Measurements from ENCODE around the gene POC1A. TPM values are rescaled to one million over a fixed set of nuclear protein-coding genes. Genes with fewer than 3 reads are reported as not detected.

The POC1A gene
- total RNA-seq, 1 donor from 2014 or later: 16.8 TPM

DNA sequence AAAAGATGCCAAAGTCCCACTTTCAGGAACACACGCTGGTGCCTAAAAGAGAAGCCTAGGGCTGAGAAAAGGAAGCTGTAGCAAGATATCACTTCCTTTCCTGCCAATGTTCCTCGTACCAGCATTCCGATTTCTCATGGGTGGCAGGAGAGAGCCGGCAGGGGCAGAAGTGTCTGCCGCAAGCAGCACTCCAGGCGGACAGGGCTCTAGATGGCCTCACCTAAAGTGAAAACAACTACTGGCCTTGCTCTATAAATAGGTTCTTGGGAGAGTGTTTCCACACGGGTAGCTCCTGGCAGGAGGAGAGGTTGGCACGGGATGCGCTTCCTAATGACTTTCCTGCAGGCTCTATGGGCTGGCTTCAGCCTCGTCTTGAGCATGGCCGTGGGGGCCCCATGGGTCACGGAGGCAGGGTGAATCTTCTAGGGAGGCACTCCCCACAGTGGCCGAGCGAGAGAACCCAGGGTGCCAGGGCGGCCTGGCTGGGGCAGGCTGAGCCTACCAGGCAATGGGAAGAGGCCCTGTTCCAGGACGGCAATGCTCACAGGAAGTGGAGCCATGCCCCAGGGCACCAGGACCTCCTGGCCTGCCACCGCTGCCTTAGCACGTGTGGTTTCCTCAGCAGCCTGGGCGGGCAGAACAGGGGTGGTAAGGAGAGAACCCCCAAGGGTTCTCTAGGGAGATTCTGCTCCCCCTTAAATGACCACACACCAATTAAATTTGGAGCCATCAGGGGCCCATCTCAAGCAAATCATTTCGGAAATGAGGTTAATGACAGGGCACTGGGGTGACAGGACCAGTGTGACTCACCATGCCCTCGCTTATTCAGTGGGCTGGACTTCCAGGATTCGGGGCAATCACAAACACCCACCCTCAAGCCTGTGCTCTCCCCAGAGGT lies 83.2 kb downstream of the POC1A start:
- intact Hi-C loops (cut with micrococcal nuclease): no loop called here

DNA sequence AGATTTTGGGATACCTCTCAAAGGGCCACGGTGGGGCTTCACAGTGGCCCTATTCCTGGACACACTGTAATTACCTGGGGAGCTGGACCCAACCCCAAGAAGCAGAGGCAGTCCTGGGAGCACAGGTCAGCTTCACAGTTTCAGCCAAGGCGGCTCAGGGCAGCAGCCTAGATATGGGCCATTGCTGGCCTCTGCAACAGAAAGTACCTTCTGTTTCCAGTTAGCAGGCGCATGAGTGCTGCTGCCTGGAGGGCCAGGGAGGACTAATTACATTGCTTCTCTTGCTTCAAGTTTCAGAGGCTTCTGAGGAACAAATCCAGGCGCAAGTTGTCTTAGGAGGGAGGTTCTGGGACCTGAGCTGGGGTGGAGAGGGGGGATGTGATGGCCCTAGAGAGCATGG lies 84.4 kb downstream of the POC1A start:
- intact Hi-C loops (cut with micrococcal nuclease): no loop called here

DNA sequence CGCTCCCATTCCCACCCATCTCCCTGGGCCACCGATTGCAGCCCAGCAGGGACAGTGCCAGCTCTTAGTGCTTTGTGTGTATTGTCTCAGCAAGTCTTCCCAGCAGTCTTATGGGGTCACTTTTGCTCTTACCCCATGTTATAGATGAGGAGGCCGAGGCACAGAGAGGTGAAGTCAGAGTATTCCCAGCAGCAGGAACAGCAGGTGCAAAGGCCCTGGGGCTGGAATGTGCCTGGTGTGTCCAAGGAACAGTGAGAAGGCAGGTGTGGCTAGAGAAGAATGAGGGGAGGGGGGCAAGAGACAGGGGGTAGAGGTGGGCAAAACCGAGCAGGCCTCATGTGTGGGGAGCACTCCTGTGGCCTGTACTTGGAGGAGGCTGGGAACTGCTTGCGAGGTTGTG lies 85.1 kb downstream of the POC1A start:
- intact Hi-C loops (cut with micrococcal nuclease): no loop called here

DNA sequence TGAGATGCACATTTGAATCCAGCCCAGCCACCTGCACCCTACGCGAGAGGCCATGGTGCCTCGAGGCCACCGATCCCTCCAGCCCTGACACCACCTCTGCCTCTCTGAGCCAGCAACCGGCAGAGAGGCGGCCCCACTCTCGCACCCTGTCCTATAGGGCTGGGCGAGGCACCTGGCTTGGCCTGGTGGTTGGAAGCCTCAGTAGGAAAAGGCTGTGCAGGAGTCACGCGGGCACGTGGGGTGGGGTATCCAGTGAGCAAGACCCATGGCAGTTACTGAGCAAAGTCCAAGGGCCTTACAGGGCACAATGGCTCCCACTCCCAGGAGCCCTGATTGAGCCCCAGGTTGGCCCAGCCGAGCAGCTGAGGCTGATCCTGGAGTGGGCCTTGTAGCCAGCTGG lies 85.5 kb downstream of the POC1A start:
- intact Hi-C loops (cut with micrococcal nuclease): no loop called here

DNA sequence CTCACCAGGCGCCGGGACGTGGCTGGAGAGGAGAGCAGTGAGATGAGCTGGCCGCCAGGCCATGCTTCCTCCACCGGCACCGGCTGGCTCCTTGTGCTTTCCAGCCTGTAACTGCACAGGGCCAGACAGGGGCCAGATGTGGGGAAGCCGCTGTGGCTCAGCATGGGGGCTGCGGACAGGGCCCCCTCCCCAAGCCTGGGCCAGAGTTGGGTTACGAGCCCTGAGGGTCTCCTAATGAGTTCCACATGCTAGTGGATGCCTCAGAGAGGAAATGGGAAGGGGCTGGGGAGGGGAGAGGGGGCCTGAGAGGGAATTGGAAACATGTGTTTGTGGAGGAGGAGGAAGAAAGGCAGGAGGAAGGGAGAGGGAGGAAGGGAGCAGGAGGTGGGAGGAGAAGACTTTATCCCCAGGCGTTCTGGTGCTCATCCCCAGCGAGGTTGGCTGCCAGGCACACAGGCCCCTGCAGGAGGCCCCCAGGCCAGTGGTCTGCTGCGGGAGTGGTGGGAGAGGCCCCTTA lies 86.1 kb downstream of the POC1A start:
- intact Hi-C loops (cut with micrococcal nuclease): no loop called here

DNA sequence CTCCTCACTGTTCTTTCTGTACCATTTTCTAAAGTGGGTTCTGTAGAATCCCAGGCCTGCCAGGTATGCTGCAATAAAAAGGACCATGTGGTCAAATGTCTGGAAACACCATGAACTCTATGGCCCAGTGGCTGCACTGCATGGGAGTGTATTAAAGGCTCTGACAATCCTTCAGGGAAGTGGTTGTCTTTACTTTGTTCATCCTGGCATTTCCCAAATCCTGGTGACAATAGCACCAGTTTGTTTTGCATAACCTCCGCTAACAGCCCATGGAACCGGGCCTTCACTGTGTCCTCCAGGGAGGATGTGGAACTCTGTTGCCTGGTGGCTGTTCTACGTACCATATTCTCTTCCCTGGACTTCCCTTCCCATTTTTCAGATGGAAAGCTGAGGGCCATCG lies 86.7 kb downstream of the POC1A start:
- intact Hi-C loops (cut with micrococcal nuclease): no loop called here

DNA sequence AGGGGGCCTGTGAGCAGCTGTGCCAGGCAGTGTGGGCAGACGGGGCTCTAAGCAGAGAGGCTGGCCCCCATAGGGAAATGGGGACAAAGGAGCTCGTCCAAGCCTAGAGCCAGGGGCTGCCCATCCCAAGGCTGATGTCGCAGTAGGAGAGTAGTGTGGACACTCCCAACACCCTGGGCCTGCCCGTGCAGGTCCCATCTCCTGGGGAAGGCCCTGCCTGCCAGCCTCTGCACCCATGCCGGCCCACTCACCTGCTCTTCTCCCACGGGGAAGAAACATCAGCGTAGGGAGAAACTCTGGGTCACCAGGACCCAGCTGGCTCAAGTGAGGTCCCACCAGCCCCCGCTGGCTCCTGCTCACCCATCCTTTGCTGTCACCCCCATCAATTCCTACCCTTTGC lies 87.2 kb downstream of the POC1A start:
- intact Hi-C loops (cut with micrococcal nuclease): no loop called here

DNA sequence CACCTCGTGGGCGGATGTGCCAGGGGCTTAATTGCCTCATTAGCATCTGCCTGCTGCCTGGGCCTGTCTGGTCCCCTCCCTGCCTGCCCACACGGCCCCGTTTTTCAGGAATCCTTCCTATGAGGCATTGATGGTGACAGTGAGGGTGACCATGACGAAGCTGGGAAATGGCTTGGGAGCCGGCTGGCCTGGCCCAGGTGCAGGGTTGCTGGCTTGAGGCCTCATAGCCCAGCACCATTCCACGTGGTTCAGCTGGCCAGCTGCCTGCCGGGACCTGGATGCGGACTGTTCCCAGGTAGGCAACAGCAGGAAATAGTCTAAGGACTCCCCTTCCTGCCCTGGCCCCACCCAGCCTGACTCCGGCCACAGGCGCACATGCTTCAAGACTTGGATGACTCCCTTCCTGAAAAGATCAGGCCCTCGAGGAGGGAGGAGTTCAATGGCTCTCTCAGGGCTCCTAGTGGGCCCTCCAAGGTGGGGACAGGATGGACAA lies 88.9 kb downstream of the POC1A start:
- intact Hi-C loops (cut with micrococcal nuclease): no loop called here

DNA sequence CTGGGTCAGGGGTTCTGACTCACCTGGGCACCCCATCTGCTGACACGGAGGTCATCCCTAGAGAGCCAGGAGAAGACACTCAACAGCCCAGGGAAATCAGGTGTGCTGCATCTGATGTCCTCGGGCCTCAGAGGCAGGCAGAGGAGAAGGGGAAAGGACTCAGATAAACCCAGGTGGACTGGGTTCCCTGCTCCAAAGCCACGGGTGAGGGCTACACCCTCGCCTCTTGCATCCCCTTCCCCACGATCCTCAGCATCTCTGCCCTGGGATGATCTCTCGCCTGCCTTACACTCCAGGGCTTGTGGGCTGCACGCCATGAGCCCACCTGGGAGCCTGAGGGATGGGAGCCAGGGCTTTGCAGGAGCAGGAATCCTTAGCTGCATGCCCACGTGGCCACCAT lies 89.7 kb downstream of the POC1A start:
- intact Hi-C loops (cut with micrococcal nuclease): no loop called here

DNA sequence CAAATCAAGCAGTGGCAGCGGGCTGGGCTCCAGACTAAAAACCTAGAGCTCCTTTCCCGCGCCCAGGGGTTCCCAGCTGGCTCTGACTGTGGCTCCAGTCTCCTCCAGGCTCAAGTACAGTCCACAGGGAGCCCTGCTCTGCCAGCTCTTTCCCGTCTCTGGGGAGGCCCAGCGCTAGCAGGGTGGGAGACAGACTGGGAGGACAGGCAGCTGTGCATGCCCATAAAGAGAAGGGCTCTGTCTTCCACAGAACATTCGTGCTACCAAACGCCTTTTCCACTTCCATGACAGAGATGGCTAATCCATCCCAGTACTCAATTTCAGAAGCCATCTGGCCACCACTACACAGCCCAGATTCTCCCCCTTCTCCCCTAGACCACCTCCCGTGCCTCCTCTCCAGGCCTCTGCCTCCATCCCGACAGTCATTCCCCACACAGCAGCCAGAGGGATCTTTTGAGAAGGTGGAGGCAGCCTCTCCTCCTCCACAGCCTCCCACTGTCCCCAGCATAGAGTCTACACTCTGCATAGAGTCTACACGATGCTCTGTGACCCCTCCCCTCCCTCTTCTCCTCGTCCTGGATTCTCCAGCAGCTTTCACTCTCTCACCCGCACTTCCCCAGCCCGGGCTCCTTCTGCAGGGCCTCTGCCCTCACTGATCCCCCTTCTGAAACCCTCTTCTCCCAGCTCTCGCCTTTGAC lies 91.0 kb downstream of the POC1A start:
- intact Hi-C loops (cut with micrococcal nuclease): no loop called here

DNA sequence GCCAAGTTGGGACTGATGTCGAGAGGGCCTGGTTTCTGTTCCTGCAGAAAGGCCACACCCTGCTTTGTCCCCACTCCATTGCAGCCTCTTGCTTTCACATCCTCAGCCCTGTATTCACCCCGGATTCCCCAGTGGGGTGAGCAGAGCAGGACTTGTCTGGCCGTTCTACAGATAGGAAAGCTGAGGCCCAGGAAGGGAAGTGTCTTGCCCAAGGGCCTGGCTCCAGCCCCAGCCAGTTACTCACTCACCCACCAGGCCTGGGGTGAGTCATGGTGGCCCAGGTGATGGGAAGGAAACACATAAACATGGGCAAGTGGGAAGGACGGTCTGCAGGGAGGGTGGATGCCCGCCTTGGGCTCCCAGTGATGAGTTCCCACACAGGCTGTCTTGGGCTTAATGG lies 91.7 kb downstream of the POC1A start:
- intact Hi-C loops (cut with micrococcal nuclease): no loop called here

DNA sequence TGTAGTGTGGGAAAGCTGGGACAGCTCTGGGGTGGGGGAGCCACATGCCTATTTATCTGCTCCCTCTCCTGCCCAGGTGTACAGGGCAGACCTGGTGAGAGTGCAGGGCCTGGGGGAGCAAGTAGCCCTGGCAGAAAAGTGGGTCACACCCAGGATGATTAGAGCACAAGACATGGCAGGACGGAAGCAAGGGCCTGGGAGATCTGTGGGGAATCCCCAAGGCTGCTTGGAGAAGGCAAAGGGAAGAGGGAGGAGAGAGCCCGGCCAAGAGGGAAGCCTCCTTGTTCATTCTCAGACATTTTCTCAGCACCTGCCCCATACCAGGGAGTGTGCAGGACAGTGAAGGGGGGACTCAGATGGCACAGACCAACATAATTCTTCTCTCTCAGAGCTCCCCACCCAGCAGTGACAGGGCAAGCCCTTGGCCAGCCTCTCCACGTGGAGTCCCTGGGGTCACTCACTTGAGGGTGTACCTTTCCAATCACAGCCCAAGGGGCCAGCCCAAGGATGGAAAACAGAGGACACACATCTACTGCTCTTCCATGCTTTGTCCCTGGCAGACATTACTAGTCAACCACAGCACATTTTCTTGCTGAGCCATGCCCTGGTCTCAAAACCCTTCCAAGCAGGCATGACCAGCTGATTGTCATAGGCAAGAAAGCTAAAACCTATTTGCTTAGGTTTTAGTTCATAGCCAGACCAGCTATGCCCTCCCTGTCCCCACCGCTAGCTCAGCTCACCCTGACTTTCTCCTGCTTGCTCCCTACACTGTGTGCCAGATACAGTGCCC lies 92.9 kb downstream of the POC1A start:
- intact Hi-C loops (cut with micrococcal nuclease): no loop called here

DNA sequence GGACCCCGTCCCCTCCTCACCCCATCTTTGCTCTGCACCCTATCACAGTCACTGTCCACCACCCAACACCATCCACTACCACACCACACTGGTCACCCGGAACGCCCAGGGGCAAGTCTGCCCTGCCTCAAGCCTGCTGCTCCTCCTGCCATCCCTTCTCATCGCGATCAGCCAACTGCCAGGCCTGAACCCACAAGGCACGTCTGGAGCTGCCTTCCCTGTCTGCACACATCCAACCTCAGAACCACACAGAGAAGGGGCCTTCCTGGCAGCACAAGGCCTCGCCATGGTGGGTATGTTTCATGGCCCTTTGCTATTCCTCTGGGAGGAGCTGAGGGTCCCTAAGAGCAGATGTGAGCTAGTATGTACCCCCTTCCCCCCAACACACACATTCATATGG lies 94.4 kb downstream of the POC1A start:
- intact Hi-C loops (cut with micrococcal nuclease): loop anchor here (5.0 to 10.0 kb wide), 3 partner anchors 165 to 1705 kb away; partner anchors contain the start of genes CYB561D2, NPRL2, TEX264 and TLR9

DNA sequence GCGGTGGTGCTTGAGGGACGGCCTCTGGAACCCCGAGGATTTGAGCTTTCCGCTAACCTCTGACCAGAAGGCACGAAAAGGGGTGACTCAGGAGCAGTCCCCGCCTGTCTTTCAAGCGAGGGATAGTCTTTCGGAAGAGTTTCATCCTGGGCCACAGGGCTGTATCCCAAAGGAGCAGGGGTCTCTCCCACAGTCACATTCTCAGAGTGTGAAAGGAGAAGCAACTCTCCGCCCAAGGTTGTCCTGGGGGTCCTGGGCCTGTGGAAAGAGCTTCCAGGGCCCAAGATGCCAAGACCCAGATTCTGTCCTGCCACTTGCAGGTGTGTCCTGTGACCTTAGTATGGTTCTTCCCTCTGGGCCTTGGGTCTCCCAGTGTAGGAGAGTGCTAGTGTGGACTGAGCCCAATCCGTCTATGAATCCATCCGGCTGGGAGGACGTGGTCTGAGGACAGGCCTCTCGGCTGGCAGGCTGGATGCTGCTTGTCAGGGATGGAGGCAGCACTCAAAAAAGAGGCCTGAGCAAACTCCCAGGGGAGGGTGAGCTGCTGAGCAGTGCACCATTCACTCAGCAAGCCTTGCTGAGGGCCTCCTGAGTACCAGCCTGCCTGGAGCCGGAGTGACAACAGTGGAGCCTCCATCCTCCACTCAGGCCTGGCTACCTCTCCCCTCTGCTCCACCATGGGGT lies 96.3 kb downstream of the POC1A start:
- intact Hi-C loops (cut with micrococcal nuclease): loop anchor here (1.0 to 10.0 kb wide), 22 partner anchors 57 to 1759 kb away; partner anchors contain the start of genes ABHD14A, ABHD14B, ACY1 and ALAS1

DNA sequence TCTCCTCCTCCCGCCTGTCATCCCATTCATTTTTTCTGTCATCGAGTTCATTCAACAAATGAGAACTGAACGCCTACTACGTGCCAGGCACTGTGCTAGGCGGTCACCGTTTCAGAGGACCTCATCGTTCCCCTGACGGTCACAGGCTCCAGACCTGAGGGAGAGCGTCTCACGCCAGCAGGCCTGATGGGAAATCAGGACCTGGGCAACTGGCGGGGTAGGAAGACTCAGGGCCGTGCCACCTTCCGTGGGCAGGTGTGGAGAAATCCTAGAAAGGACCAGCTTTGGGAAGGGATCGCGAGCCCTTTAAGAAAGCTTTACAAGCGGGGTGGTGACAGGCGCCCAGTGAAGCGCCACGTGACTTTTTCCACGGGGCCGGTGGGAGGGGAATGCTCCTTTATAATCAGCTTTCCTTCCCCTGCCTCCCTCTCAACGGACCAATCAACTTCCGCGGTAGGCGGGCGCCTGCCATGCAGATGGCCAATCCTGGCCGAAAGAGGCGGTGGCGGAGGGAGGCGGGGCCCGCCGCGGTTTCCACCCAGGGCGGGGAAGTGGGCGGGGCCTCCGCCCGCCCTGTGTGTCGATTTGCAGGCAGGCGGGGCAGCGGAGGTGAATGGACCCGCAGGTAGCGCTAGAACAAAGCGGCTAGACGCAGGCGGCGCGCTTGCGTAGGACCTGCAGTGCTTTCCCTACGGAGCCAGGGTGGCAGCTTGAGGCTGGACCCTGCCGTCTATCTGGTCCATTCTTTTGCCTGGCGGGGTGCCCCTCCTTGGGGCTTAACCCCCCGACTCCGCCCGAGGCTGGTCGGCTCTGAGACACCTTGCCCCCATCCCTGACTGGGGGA lies 97.0 kb downstream of the POC1A start:
- intact Hi-C loops (cut with micrococcal nuclease): loop anchor here (1.0 to 10.0 kb wide), 22 partner anchors 56 to 1758 kb away; partner anchors contain the start of genes ABHD14A, ABHD14B, ACY1 and ALAS1

DNA sequence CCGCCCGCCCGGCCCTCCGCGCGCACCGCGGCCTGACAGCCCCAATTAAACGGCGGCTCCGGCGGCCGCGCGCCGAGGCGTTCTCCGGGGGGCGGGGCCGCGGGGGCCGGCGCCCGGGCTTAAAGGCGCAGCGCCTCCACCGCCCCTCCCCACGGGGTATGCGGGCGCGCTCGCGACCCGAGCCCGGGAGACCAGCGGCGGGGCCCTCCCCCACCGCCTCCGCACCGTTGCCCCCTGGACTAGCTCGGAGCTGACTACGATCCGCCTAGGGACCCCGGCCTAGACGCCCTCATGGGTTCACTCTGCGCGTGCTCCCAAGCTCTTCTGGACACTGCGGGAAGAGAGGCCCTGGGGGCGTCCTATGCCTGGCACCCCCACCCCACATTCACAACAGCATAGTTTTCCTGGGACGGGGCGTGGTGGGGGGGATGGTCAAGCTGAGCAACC lies 97.7 kb downstream of the POC1A start, which contains the start of gene DUSP7:
TSS of gene DUSP7 (minus strand) at position 51 of the 447 bp plus-strand sequence. CDS start 205 bp downstream, outside the sequence.
- intact Hi-C loops (cut with micrococcal nuclease): loop anchor here (2.0 to 10.0 kb wide), 8 partner anchors 82 to 1758 kb away; partner anchors contain the start of genes ABHD14A, ABHD14B, CYB561D2 and HYAL3

DNA sequence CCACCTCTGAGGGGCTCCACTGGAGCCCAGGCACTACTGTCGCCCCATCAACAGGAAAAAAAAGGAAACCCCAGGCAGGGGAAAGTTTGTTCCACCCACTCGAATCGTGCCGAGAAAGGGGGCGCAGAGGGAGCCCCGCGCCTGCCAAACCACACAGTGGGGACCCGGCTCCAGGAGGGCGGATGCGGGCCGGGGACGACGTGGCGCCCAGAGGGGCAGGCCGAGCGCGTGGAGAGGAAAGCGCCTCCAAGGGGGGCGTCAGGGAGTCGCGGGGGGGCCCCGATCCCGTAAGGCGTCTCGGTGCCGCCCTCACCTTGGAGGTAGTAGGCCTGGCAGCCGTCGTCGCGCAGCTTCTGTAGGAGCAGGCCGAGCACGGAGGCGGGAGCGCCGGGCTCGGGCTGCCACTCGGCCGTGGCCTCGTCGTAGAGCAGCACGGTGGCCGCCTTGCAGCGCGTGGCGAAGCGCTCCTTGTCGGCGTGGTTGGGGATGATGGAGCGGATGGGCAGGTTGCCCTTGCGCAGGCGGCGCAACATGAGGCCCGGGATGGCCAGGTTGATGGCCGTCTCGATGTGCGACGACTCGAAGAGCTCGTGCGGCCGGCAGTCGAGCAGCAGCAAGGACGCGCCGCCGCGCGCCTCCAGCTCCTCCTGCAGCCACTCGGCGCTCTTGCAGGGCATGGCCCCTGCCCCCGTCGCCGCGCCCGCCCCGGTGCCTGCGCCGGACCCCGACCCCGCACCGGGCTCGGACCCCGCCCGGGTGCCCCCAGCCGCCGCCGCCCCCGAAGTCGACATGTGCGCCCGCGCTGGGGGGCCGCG lies 98.5 kb downstream of the POC1A start:
- intact Hi-C loops (cut with micrococcal nuclease): loop anchor here (2.0 to 10.0 kb wide), 8 partner anchors 81 to 1757 kb away; partner anchors contain the start of genes ABHD14A, ABHD14B, CYB561D2 and HYAL3
